CD14-positive monocyte (primary cell): ENCODE measurements around the gene C2CD4D. TPM values are rescaled to one million over a fixed set of nuclear protein-coding genes. Genes with fewer than 3 reads are reported as not detected.

Experiments
- DNase-seq, 3 donors: peaks; one replicate each; pipeline ENCODE4 v3.0.0-alpha.2; 2011 to 2022
- H2AFZ ChIP-seq: 2 replicates; pipeline ENCODE4 v1.6.0; 2012; ENCODE audit warnings: mild to moderate bottlenecking, low read depth, low read length, inconsistent platforms; ENCODE audit not compliant: insufficient read depth, poor library complexity, severe bottlenecking
- H3K27ac ChIP-seq, 2 donors: 1 replicate in 1 of 2; 2 replicates in 1 of 2; pipeline ENCODE4 v1.5.1; 2012 to 2013; ENCODE audit warnings: low read length in 2 of 2, control low read depth in 1 of 2, inconsistent platforms in 1 of 2, low read depth in 1 of 2, mild to moderate bottlenecking in 1 of 2
- H3K27me3 ChIP-seq, 2 donors: one replicate each; pipeline versions ENCODE4 v1.6.0 to v1.6.1; 2011 to 2013; ENCODE audit warnings: low read length in 2 of 2; ENCODE audit not compliant: control insufficient read depth in 2 of 2, insufficient read depth in 2 of 2
- H3K36me3 ChIP-seq, 2 donors: replicated peaks in 1 of 2; 1 replicate in 1 of 2; 2 replicates in 1 of 2; pipeline versions ENCODE4 v1.5.1 to v1.6.1; 2012 to 2013; ENCODE audit warnings: low read length in 2 of 2, control low read depth in 1 of 2, inconsistent platforms in 1 of 2, mild to moderate bottlenecking in 1 of 2; ENCODE audit not compliant: insufficient read depth in 2 of 2, control insufficient read depth in 1 of 2
- H3K4me1 ChIP-seq, 2 donors: 1 replicate in 1 of 2; 2 replicates in 1 of 2; pipeline versions ENCODE4 v1.5.1 to v1.6.1; 2012 to 2013; ENCODE audit warnings: low read length in 2 of 2, control low read depth in 1 of 2, inconsistent platforms in 1 of 2, mild to moderate bottlenecking in 1 of 2, moderate library complexity in 1 of 2; ENCODE audit not compliant: insufficient read depth in 2 of 2, control insufficient read depth in 1 of 2
- H3K4me2 ChIP-seq: replicated peaks from 2 replicates; pipeline ENCODE3; 2012; ENCODE audit warnings: low read length, moderate library complexity, mild to moderate bottlenecking; ENCODE audit not compliant: poor library complexity, severe bottlenecking; ENCODE audit errors: extremely low read depth
- H3K4me3 ChIP-seq, 3 experiments: fragments of 200-600 bp in 1 of 3; sonication (generic) in 1 of 3; replicated peaks in 1 of 3; 1 replicate in 2 of 3; 2 replicates in 1 of 3; pipeline ENCODE4 v1.5.1; 2011 to 2013; ENCODE audit warnings: low read length in 3 of 3, mild to moderate bottlenecking in 3 of 3, control low read depth in 2 of 3, low read depth in 2 of 3, inconsistent platforms in 1 of 3, moderate library complexity in 1 of 3
- H3K79me2 ChIP-seq: 2 replicates; pipeline ENCODE4 v1.6.0; 2012; ENCODE audit warnings: mild to moderate bottlenecking, control low read depth, inconsistent platforms, low read length, moderate library complexity; ENCODE audit not compliant: insufficient read depth
- H3K9ac ChIP-seq: 2 replicates; pipeline ENCODE4 v1.6.0; 2017; ENCODE audit warnings: low read length, mild to moderate bottlenecking; ENCODE audit not compliant: insufficient read depth, poor library complexity, severe bottlenecking
- H3K9me3 ChIP-seq, 2 donors: replicated peaks in 1 of 2; 1 replicate in 1 of 2; 2 replicates in 1 of 2; pipeline versions ENCODE4 v1.5.1 to v1.6.1; 2012 to 2013; ENCODE audit warnings: low read length in 2 of 2, control low read depth in 1 of 2; ENCODE audit not compliant: control insufficient read depth in 1 of 2, insufficient read depth in 1 of 2
- H4K20me1 ChIP-seq: 2 replicates; pipeline ENCODE4 v1.6.0; 2012; ENCODE audit warnings: mild to moderate bottlenecking, low read length, control low read depth, moderate library complexity; ENCODE audit not compliant: insufficient read depth
- H3K27ac Mint-ChIP-seq, 7 donors: one replicate each; pipeline ENCODE4 v1.8.0; 2020; ENCODE audit warnings: mild to moderate bottlenecking in 7 of 7, mixed read lengths in 7 of 7, moderate library complexity in 6 of 7, inconsistent platforms in 2 of 7
- H3K27me3 Mint-ChIP-seq, 3 donors: one replicate each; pipeline ENCODE4 v1.8.0; 2021 to 2022; ENCODE audit warnings: low read depth in 3 of 3, mild to moderate bottlenecking in 3 of 3, mixed read lengths in 3 of 3, moderate library complexity in 3 of 3, inconsistent platforms in 1 of 3
- H3K36me3 Mint-ChIP-seq, 2 donors: one replicate each; pipeline ENCODE4 v1.8.0; 2020; ENCODE audit warnings: mixed read lengths in 2 of 2, inconsistent platforms in 1 of 2, mild to moderate bottlenecking in 1 of 2
- H3K4me1 Mint-ChIP-seq: one replicate; pipeline ENCODE4 v1.8.0; 2020; ENCODE audit warnings: mild to moderate bottlenecking, mixed read lengths
- H3K4me3 Mint-ChIP-seq, 2 donors: one replicate each; pipeline ENCODE4 v1.8.0; 2020; ENCODE audit warnings: mild to moderate bottlenecking in 2 of 2, mixed read lengths in 2 of 2, moderate library complexity in 1 of 2
- H3K9me3 Mint-ChIP-seq, 7 donors: one replicate each; pipeline ENCODE4 v1.8.0; 2020 to 2022; ENCODE audit warnings: mixed read lengths in 7 of 7, mild to moderate bottlenecking in 6 of 7, moderate library complexity in 6 of 7, inconsistent platforms in 2 of 7
- WGBS: methylation state at CpG from one replicate; pipeline ENCODE4 v1.1.5; 2013; ENCODE audit warnings: missing lambda C conversion rate; ENCODE audit not compliant: insufficient coverage; 5-methylcytosine and 5-hydroxymethylcytosine counted together
- intact Hi-C, 2 donors: fragments of 100-400 bp; cut with micrococcal nuclease; formaldehyde crosslinking; loops; one replicate each; pipeline versions ENCODE4 v1.15.0 to v1.15.1; 2023
- polyA plus RNA-seq, 3 donors: library from polyadenylated mRNA; depleted of rRNA in 1 of 3; unstranded in 2 of 3; stranded (reverse) in 1 of 3; fragments of 300-500 nt in 2 of 3; fragments of >200 nt in 1 of 3; fragmentation: Illumina TruSeq in 2 of 3; gene quantifications; 1 replicate in 2 of 3; 2 replicates in 1 of 3; pipeline ENCODE4 v1.2.3, GENCODE V29; 2012 to 2021
- TF ChIP-seq, protein P1 (sequence below): fragments of 200-600 bp; IDR thresholded peaks from one replicate; pipeline ENCODE4 v1.8.0; 2022; ENCODE audit warnings: antibody characterized with exemption, mild to moderate bottlenecking

C2CD4D gene
- polyA plus RNA-seq, 3 donors, result not detected

DNA sequence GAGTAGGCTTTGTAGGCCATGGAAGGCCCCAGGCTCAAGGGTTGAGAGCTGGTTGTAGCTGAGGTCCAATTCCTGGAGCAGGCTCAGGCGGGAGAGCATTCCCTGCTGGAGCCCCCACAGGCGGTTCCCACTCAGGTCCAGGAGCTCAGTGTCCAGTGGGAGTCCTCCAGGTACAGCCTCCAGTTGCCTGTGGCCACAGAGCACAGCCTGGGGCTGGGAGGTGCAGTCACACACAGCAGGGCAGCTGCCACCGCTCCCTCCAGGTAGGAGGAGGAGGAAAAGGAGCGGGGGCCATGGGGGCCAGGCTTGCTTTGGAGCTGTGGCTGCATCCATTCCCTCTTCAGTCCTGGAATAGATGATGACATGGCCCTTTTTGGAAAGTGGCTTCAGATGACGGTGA lies 37.2 kb downstream of the C2CD4D start:
- WGBS, result 100% methylated on average over 3 of the region's 5 CpGs
- TF ChIP-seq, protein P1, sequence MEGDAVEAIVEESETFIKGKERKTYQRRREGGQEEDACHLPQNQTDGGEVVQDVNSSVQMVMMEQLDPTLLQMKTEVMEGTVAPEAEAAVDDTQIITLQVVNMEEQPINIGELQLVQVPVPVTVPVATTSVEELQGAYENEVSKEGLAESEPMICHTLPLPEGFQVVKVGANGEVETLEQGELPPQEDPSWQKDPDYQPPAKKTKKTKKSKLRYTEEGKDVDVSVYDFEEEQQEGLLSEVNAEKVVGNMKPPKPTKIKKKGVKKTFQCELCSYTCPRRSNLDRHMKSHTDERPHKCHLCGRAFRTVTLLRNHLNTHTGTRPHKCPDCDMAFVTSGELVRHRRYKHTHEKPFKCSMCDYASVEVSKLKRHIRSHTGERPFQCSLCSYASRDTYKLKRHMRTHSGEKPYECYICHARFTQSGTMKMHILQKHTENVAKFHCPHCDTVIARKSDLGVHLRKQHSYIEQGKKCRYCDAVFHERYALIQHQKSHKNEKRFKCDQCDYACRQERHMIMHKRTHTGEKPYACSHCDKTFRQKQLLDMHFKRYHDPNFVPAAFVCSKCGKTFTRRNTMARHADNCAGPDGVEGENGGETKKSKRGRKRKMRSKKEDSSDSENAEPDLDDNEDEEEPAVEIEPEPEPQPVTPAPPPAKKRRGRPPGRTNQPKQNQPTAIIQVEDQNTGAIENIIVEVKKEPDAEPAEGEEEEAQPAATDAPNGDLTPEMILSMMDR, result no peak
- Histone ChIP-seq H3K9me3 (no peaks in the 10 kb centered on the region), H3K9ac (no peak overlapping the region), H3K27me3 (peaks cover 5 to 16% of the 10 kb centered on the region in 2 donors), H3K4me3 (no peak overlapping the region), H2AFZ (no peak overlapping the region), H3K4me2 (no peak overlapping the region), H3K36me3 (no peaks in the 10 kb centered on the region), H3K27ac (no peak overlapping the region), H3K79me2 (no peaks in the 10 kb centered on the region), H4K20me1 (no peaks in the 10 kb centered on the region), H3K4me1 (no peaks in the 10 kb centered on the region)
- H3K36me3 Mint-ChIP-seq, result no peaks in the 10 kb centered on the region
- no peak overlapping the region for H3K27ac Mint-ChIP-seq
- H3K4me3 Mint-ChIP-seq, result no peak overlapping the region
- peaks cover 24 to 35% (median 27%) of the 10 kb centered on the region in 3 donors for H3K27me3 Mint-ChIP-seq
- H3K4me1 Mint-ChIP-seq, result peaks cover 2% of the 10 kb centered on the region
- no peak for DNase-seq
- H3K9me3 Mint-ChIP-seq, result no peaks in the 10 kb centered on the region
- intact Hi-C loops, result no loop called here

DNA sequence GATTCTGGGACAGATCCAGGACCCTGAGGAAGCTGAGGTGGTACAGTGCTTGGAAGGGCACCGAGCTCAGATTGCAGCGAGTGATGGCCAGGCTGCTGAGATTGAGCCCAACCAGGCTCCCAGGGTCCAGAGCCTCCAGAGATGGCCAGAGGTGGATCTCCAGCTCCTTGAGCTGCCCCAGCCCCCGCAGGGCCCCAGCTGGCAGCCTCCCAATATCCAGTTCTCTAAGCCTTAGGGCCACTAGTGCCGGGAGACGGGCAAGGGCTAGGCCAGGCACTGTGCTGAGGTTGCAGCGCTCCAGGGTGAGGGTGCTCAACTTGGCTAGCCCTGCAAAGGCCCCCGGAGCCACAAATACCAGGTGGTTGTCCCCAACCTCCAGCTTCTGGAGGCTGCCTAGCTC lies 37.8 kb downstream of the C2CD4D start:
- H3K9me3 ChIP-seq, result no peaks in the 10 kb centered on the region
- Mint-ChIP-seq H3K27me3 (peaks cover 24 to 30% (median 27%) of the 10 kb centered on the region in 3 donors), H3K9me3 (no peaks in the 10 kb centered on the region), H3K4me1 (peaks cover 2% of the 10 kb centered on the region), H3K27ac (no peak overlapping the region), H3K4me3 (no peak overlapping the region), H3K36me3 (no peaks in the 10 kb centered on the region)
- H4K20me1 ChIP-seq, result no peaks in the 10 kb centered on the region
- H3K4me3 ChIP-seq, result no peak overlapping the region
- intact Hi-C loops, result no loop called here
- no peak overlapping the region for H2AFZ ChIP-seq
- H3K4me2 ChIP-seq, result no peak overlapping the region
- H3K79me2 ChIP-seq, result no peaks in the 10 kb centered on the region
- H3K9ac ChIP-seq, result no peak overlapping the region
- 90% methylated on average over 6 of the region's 7 CpGs for WGBS
- peaks cover 5 to 16% of the 10 kb centered on the region in 2 donors for H3K27me3 ChIP-seq
- TF ChIP-seq, protein P1, result no peak
- H3K36me3 ChIP-seq, result no peaks in the 10 kb centered on the region
- H3K27ac ChIP-seq, result no peak overlapping the region
- H3K4me1 ChIP-seq, result no peaks in the 10 kb centered on the region
- no peak for DNase-seq
